Vagina (tissue), 2 donors: ENCODE data around the gene LDLRAD3.
"Not testable (repeated sequence)": the region's sequence is repeated elsewhere in the genome, so short reads cannot be mapped to it uniquely, and the experiment has no call there.

Source experiments
- CTCF ChIP-seq, 3 experiments: fragments of 450-650 bp in 2 of 3; fragments of 200-600 bp in 1 of 3; sonication (generic) in 1 of 3; IDR thresholded peaks; one replicate each; pipeline ENCODE4 v1.5.1; 2017 to 2019; ENCODE audit warnings: antibody characterized with exemption in 3 of 3, mild to moderate bottlenecking in 2 of 3, moderate library complexity in 2 of 3
- POLR2AphosphoS5 ChIP-seq, 2 donors: sonication (generic); formaldehyde crosslinking; IDR thresholded peaks; one replicate each; pipeline ENCODE4 v1.9.0; 2017; ENCODE audit warnings: antibody characterized with exemption in 2 of 2, mild to moderate bottlenecking in 2 of 2, low read depth in 1 of 2; ENCODE audit not compliant: insufficient read depth in 1 of 2

GRCh38 chr11:35912436-35912835, 31.4 kb upstream of the LDLRAD3 start:
- not testable (repeated sequence) for TF ChIP-seq POLR2AphosphoS5 (IDR thresholded peaks at IDR 0.05; ENCODE audit: insufficient read depth in 1 of 2, low read depth in 1 of 2); CTCF (IDR thresholded peaks at IDR 0.05)
